Dermis lymphatic vessel endothelial cell (primary cell): ENCODE measurements around the gene DNAH3. TPM values are rescaled to one million over a fixed set of nuclear protein-coding genes. Genes with fewer than 3 reads are reported as not detected.

Experiments used
- total RNA-seq: library from RNA; depleted of rRNA; stranded (reverse); fragments of >200 nt; gene quantifications from 2 replicates; pipeline ENCODE4 v1.2.1, GENCODE V29; 2014

The DNAH3 gene, protein sequence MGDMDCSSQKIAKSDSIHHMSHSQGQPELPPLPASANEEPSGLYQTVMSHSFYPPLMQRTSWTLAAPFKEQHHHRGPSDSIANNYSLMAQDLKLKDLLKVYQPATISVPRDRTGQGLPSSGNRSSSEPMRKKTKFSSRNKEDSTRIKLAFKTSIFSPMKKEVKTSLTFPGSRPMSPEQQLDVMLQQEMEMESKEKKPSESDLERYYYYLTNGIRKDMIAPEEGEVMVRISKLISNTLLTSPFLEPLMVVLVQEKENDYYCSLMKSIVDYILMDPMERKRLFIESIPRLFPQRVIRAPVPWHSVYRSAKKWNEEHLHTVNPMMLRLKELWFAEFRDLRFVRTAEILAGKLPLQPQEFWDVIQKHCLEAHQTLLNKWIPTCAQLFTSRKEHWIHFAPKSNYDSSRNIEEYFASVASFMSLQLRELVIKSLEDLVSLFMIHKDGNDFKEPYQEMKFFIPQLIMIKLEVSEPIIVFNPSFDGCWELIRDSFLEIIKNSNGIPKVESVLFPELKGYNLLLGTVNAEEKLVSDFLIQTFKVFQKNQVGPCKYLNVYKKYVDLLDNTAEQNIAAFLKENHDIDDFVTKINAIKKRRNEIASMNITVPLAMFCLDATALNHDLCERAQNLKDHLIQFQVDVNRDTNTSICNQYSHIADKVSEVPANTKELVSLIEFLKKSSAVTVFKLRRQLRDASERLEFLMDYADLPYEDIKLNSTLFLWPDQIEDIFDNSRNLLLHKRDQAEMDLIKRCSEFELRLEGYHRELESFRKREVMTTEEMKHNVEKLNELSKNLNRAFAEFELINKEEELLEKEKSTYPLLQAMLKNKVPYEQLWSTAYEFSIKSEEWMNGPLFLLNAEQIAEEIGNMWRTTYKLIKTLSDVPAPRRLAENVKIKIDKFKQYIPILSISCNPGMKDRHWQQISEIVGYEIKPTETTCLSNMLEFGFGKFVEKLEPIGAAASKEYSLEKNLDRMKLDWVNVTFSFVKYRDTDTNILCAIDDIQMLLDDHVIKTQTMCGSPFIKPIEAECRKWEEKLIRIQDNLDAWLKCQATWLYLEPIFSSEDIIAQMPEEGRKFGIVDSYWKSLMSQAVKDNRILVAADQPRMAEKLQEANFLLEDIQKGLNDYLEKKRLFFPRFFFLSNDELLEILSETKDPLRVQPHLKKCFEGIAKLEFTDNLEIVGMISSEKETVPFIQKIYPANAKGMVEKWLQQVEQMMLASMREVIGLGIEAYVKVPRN (N-terminal part only)
- not detected in 2 replicates for total RNA-seq

DNA sequence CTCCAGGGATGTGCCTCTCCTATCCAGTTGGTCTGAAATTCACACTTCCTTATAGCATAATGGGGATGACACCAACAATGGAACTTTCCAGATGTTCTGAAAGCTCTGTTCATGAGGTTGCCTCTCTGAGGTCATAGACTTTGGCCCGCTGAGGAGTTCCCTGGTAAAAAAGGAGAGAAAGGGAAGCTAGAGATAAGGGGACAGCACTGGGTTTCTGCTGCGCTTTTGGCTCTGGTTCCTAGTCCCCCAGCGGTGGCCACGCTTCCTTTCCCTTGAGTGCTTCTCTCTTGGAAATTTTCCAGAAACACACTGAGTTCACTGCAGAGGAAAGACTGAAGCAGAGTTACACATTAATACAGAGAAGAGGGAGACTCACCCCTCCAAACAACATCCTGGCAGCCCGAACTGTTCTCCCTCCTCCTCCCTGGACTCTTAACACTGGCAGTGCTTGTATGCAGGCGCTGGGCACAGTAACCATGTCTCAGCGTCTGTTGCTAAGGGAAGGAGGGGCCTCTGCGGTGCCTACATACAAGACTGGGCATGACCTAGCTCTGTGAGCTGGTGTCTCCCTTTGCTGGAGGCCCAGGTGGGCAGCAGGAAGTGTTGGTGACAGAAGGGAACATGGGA lies at the start of gene DNAH3:
Gene DNAH3 (minus strand): TSS at position 472 of the 627 bp plus-strand sequence. CDS start 527 bp downstream, outside the sequence.

DNA sequence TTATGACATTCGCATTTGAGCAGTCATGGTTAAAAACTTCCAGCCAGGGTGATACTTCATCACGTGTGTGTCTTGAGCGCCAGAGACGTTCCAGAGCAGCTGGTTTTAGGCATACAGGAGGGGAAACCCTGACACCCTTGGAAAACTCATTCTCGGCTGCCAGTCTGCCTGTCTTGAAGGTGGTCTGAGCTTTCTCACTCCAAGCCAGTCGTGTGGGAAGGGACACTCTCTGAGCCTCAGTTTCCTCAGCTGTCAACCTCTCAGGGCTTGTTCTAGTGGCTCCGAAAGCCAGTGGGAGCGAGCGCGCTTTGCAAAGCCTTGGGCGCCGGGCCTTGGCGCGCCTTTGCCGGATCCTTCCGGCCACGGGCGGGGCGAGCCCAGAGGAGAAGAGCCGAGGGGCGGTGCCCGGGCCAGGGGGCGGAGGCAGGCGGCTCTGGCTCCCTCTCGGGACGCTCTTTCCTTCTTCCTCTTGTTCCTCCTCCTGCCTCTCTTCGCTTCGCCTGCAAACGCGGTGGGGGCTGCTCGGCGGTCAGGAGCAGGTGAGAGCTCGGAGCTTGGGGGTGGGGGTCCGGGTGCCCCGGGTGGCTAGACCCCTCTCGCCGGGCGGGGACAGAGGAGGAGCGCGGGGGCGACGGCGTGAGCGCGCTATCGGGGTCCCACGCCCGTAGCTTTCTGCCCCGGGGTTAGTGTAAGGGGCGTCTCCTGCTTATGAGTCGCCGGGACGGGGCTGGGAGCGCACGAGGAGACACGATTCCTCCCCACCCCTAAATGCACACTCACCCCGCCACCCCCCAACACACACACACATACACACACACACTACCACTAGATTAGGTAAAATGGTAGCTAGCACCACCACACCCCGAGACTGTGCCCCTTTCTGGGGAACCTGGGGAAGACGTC lies 7.8 kb upstream of the DNAH3 start, which contains the start of gene LDAF1:
Gene LDAF1 (plus strand): TSS at position 467 of the 903 bp plus-strand sequence. CDS start 2,509 bp downstream, outside the sequence.

DNA sequence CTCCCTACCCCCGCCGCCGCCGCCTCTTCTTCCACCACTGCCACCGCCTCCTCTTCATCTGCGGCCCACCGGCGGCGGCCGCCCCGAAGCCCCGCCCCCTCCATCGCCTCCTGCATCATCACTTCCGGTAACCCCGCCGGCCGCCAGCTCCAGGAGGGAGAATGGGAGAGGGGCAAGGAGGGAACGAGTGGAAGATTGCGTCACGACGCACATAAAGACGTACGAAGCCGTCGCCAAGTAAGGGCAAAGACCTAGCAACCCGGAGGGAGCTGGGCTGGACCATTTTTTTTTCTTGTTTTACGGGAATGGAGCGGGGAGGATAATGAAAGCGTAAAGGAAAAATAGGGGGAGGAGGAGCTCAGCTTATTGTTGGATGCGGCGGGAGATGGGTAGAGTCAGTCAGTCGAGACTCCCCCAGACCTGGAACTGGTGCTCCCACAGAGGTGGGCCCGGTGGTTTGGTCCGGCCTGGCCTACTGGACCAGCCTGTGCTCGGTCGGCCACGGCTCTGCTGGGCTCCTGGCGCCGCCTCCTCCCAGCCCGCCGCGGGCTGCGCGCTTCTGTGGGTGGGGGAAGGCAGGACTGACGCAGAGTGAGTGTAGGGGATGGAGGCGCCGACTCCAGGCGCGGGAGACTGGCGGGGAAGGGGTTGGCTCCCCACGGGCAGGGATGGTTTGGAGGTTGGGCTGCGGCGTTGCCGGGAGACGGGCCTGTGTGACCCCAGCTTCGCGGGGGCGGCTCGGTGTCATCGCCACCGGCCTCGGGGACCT lies 250.2 kb downstream of the DNAH3 start, which contains the start of the genes DCUN1D3 and LYRM1:
Gene DCUN1D3 (minus strand): TSS at position 60 of the 769 bp plus-strand sequence. CDS start 37,820 bp downstream, outside the sequence.
Gene LYRM1 (plus strand): TSS at position 473 of the 769 bp plus-strand sequence. CDS start 14,785 bp downstream, outside the sequence.

Other genes with a start within 250 kb of the DNAH3 start
- 1.5 and 3.3 TPM in 2 replicates for gene LDAF1, start 7.8 kb upstream of the DNAH3 start, total RNA-seq
- gene ZP2, start 60.7 kb upstream of the DNAH3 start, total RNA-seq, result 0.11 TPM in 1 of 2 replicates, not detected in the other
- gene ANKS4B, start 82.9 kb upstream of the DNAH3 start, total RNA-seq, result not detected in 2 replicates
- not detected in 2 replicates for gene CRYM, start 127.4 kb upstream of the DNAH3 start, total RNA-seq